ENCODE measurements around the gene C1orf52. TPM values are rescaled to one million over a fixed set of nuclear protein-coding genes. Genes with fewer than 3 reads are reported as not detected.

C1orf52 gene
- total RNA-seq, 1 donor from 2014 or later = 55.8 TPM

DNA sequence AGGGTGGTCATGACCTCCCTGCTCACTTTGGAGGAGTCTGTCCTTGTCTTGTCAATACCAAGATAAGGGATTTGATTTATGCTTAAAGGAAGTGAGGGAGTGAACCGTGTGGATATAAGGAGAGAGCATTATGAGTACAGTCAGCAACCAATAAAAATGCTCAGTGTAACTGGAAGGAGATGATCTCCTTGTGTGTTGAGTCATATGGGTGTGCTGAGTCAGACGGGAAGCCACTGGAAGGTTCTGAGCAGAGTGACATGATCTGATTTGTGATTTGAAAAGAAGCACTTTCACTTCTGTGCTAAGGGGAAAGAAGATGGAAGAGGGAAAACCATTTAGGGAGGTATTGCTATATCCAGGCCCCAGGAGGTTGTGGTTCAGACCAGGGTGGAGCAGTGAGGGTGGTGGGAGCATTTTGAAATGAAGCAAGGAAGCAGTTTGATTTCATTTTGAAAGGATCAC is 19.4 kb upstream of the C1orf52 start:
- no peak for DNase-seq (ENCODE audit: low spot score)
- Histone ChIP-seq H3K79me2 (ENCODE audit: low read depth) (peaks cover 21% of the 10 kb centered on the region), H2AFZ (replicated peaks) (no peak overlapping the region), H3K27ac (no peak overlapping the region), H3K4me3 (no peak overlapping the region), H3K27me3 (no peaks in the 10 kb centered on the region), H4K20me1 (ENCODE audit: low read depth) (no peaks in the 10 kb centered on the region), H3F3A (ENCODE audit: low read depth) (peaks cover 15% of the 10 kb centered on the region), H3K36me3 (no peaks in the 10 kb centered on the region), H3K9me3 (ENCODE audit: low read depth) (no peaks in the 10 kb centered on the region), H3K4me2 (no peak overlapping the region), H3K4me1 (peaks cover 12% of the 10 kb centered on the region), H3K9ac (no peak overlapping the region)
- TF ChIP-seq, protein P1, sequence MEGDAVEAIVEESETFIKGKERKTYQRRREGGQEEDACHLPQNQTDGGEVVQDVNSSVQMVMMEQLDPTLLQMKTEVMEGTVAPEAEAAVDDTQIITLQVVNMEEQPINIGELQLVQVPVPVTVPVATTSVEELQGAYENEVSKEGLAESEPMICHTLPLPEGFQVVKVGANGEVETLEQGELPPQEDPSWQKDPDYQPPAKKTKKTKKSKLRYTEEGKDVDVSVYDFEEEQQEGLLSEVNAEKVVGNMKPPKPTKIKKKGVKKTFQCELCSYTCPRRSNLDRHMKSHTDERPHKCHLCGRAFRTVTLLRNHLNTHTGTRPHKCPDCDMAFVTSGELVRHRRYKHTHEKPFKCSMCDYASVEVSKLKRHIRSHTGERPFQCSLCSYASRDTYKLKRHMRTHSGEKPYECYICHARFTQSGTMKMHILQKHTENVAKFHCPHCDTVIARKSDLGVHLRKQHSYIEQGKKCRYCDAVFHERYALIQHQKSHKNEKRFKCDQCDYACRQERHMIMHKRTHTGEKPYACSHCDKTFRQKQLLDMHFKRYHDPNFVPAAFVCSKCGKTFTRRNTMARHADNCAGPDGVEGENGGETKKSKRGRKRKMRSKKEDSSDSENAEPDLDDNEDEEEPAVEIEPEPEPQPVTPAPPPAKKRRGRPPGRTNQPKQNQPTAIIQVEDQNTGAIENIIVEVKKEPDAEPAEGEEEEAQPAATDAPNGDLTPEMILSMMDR (IDR thresholded peaks at IDR 0.05) = no peak
- no peak for TF ChIP-seq EZH2 (IDR thresholded peaks at IDR 0.05)
- TF ChIP-seq EZH2phosphoT487 (IDR thresholded peaks at IDR 0.05) = no peak
- H3K27ac Mint-ChIP-seq = no peak overlapping the region
- no peaks in the 10 kb centered on the region for H3K36me3 Mint-ChIP-seq
- H3K27me3 Mint-ChIP-seq (ENCODE audit: insufficient read depth, low read depth) = peaks cover 7% of the 10 kb centered on the region
- no peak overlapping the region for H3K4me3 Mint-ChIP-seq
- peaks cover 14% of the 10 kb centered on the region for H3K4me1 Mint-ChIP-seq
- H3K9me3 Mint-ChIP-seq = no peaks in the 10 kb centered on the region

DNA sequence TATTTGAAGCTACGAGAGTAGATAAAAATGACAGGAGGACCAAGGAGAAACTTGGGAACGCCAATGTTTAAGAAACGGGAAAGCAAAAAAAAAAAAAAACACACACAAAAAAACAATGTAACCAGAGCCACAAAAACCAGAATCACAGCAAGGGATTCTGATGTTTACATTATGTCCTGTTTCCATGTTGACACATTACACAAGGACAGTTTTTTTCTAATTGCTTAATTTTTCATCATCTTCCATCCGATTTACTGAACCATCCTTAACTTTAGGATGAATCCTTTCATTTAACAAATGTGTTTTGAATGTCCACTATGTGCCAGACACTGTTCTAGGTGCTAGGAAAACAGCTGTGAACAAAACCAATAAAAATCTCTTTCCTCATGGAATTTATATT is 18.3 kb upstream of the C1orf52 start:
- H2AFZ ChIP-seq (replicated peaks) = no peak overlapping the region
- peaks cover 12% of the 10 kb centered on the region for H3K4me1 ChIP-seq

DNA sequence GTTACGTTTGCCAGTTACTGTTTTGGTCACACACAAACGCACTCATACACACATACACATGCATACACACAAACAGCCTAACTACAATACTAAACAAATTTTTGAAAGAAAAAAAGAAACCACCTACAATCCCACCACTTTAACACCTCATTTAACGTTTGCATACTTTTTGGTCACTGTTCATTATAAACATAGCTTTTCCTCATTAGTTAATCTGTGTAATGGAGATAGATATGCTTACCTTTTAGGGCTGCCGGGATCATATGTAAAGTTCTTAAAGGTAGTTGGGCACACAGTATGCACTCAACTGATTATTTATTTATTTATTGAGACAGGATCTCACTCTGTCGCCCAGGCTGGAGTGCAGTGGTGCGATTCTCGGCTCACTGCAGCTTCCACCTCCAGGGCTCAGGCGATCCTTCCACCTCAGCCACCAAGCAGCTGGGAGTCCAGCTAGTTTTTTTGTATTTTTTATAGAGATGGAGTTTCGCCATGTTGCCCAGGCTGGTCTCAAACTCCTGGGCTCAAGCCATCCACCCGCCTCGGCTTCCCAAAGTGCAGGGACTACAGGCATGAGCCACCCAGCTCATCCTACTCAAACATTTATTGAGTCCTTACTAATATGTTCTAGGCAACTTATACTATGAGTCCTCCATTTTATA is 17.6 kb upstream of the C1orf52 start:
- peaks cover 12% of the 10 kb centered on the region for H3K4me1 ChIP-seq
- H3K9me3 ChIP-seq (ENCODE audit: low read depth) = no peaks in the 10 kb centered on the region
- H3K27ac ChIP-seq = peak overlapping the region; percentile 74
- Mint-ChIP-seq H3K27me3 (ENCODE audit: insufficient read depth, low read depth) (peaks cover 4% of the 10 kb centered on the region), H3K36me3 (no peaks in the 10 kb centered on the region), H3K9me3 (no peaks in the 10 kb centered on the region), H3K27ac (peak overlapping the region; percentile 10), H3K4me3 (peak overlapping the region; percentile 90), H3K4me1 (peaks cover 14% of the 10 kb centered on the region)
- peak overlapping the region; percentile 80 for H3K4me3 ChIP-seq
- H3K79me2 ChIP-seq (ENCODE audit: low read depth) = peaks cover 39% of the 10 kb centered on the region
- H3F3A ChIP-seq (ENCODE audit: low read depth) = peaks cover 15% of the 10 kb centered on the region
- peak overlapping the region; percentile 45 for H2AFZ ChIP-seq (replicated peaks)
- no peak for DNase-seq (ENCODE audit: low spot score)
- H3K36me3 ChIP-seq = no peaks in the 10 kb centered on the region
- no peak overlapping the region for H3K9ac ChIP-seq
- H4K20me1 ChIP-seq (ENCODE audit: low read depth) = peaks cover 6% of the 10 kb centered on the region
- TF ChIP-seq EZH2phosphoT487 (IDR thresholded peaks at IDR 0.05) = no peak
- TF ChIP-seq EZH2 (IDR thresholded peaks at IDR 0.05) = no peak
- TF ChIP-seq, protein P1 (IDR thresholded peaks at IDR 0.05) = no peak
- no peaks in the 10 kb centered on the region for H3K27me3 ChIP-seq
- H3K4me2 ChIP-seq = peak overlapping the region; percentile 69

More for the DNA sequence above, 18.3 kb upstream of the C1orf52 start:
- H3K4me3 ChIP-seq = no peak overlapping the region
- TF ChIP-seq EZH2 (IDR thresholded peaks at IDR 0.05) (no peak), EZH2phosphoT487 (IDR thresholded peaks at IDR 0.05) (no peak)
- TF ChIP-seq, protein P1 (IDR thresholded peaks at IDR 0.05) = no peak
- H3K4me3 Mint-ChIP-seq = peak overlapping the region; percentile 33
- no peaks in the 10 kb centered on the region for H3K9me3 ChIP-seq (ENCODE audit: low read depth)
- H3K27ac Mint-ChIP-seq = no peak overlapping the region
- peaks cover 4% of the 10 kb centered on the region for H4K20me1 ChIP-seq (ENCODE audit: low read depth)
- no peak for DNase-seq (ENCODE audit: low spot score)
- H3K79me2 ChIP-seq (ENCODE audit: low read depth) = peaks cover 32% of the 10 kb centered on the region
- H3K36me3 Mint-ChIP-seq = no peaks in the 10 kb centered on the region
- peaks cover 14% of the 10 kb centered on the region for H3K4me1 Mint-ChIP-seq
- H3K9ac ChIP-seq = no peak overlapping the region
- H3F3A ChIP-seq (ENCODE audit: low read depth) = peaks cover 15% of the 10 kb centered on the region
- H3K9me3 Mint-ChIP-seq = no peaks in the 10 kb centered on the region
- H3K27me3 ChIP-seq = no peaks in the 10 kb centered on the region
- H3K27ac ChIP-seq = no peak overlapping the region
- no peak overlapping the region for H3K4me2 ChIP-seq
- H3K36me3 ChIP-seq = no peaks in the 10 kb centered on the region
- H3K27me3 Mint-ChIP-seq (ENCODE audit: insufficient read depth, low read depth) = peaks cover 4% of the 10 kb centered on the region
